IPS-20b (cell line): ENCODE measurements around the gene OAS3.

Experiments used
- H3K27ac ChIP-seq: one replicate; pipeline ENCODE4 v1.5.1; 2013; ENCODE audit warnings: low read length
- H3K27me3 ChIP-seq: 2 replicates; pipeline ENCODE4 v1.6.1; 2013; ENCODE audit warnings: mild to moderate bottlenecking, low read length, inconsistent platforms; ENCODE audit not compliant: insufficient read depth
- H3K36me3 ChIP-seq: 2 replicates; pipeline ENCODE4 v1.6.1; 2013; ENCODE audit warnings: low read depth, mild to moderate bottlenecking, inconsistent platforms, low read length, moderate library complexity; ENCODE audit not compliant: insufficient read depth
- H3K4me1 ChIP-seq: 2 replicates; pipeline ENCODE4 v1.6.1; 2013; ENCODE audit warnings: mild to moderate bottlenecking, control low read depth, inconsistent platforms, low read length, moderate library complexity; ENCODE audit not compliant: insufficient read depth
- H3K4me3 ChIP-seq: 2 replicates; pipeline ENCODE4 v1.5.1; 2013; ENCODE audit warnings: mild to moderate bottlenecking, low read length, inconsistent platforms
- H3K9ac ChIP-seq: 2 replicates; pipeline ENCODE4 v1.6.1; 2013; ENCODE audit warnings: low read depth, mild to moderate bottlenecking, inconsistent platforms, low read length, moderate library complexity
- H3K9me3 ChIP-seq: 2 replicates; pipeline ENCODE4 v1.6.1; 2013; ENCODE audit warnings: mild to moderate bottlenecking, low read depth, low read length, inconsistent platforms; ENCODE audit not compliant: insufficient read depth

The OAS3 gene

DNA sequence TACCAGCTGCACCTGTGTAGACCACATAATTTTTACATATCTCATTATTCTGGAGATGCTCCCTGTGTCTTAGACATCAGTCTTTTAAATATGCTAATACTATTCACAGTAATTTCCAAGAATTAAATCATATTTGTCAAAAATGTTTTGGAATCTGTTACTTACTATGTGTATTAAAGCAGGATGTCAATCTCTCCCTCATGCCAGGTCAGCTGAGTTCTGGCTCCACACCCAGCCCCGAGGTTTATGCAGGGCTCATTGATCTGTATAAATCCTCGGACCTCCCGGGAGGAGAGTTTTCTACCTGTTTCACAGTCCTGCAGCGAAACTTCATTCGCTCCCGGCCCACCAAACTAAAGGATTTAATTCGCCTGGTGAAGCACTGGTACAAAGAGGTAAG lies 67.9 kb downstream of the OAS3 start:
- Histone ChIP-seq H3K4me3 (no peak overlapping the region), H3K27ac (no peak overlapping the region), H3K27me3 (no peaks in the 10 kb centered on the region), H3K4me1 (no peaks in the 10 kb centered on the region), H3K9me3 (peaks cover 6% of the 10 kb centered on the region; the same call in 1 of the 2 replicates), H3K9ac (no peak overlapping the region; the same call in 1 of the 2 replicates), H3K36me3 (no peaks in the 10 kb centered on the region)

DNA sequence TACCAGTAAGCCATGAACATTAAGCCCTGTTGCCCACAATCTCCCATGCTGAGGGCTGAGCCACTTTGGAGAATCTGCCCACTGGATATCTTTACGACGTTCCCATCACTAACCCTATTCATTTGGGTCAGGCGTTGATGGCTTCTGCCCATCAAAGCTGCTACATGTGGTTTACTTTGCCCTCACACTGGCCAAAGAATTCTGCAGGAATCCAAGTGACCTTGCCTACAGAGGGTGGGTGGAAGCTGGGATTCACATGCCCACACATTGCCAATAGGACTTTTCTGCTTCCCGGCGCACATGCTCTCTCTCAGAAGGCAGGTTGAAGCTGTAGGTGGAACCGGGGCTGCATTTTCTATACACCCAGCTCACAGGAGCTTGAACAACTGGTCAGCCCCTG lies 68.4 kb downstream of the OAS3 start:
- Histone ChIP-seq H3K9me3 (peaks cover 10% of the 10 kb centered on the region; the same call in 1 of the 2 replicates), H3K27ac (no peak overlapping the region), H3K36me3 (no peaks in the 10 kb centered on the region), H3K9ac (no peak overlapping the region), H3K4me1 (no peaks in the 10 kb centered on the region), H3K4me3 (no peak overlapping the region), H3K27me3 (no peaks in the 10 kb centered on the region)

DNA sequence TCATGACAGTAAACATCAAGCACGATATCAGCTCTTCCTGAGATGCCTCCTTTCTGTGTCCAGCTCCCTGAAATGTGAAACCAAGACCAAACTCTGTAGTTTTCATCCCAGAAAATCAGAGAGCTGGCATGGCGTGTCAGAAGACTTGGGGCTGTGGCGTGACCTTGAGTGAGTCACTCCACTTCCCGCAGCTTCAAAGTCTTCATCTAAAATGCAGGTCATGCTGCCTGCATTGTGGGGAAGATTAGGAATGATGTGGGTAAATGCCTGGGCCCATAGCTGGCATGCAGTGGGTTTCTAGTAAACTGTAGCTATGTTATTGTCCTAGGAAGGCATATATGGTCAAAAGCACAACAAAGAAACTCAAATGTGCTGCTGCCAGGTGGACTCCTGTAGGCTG lies 68.9 kb downstream of the OAS3 start:
- no peak overlapping the region for H3K9ac ChIP-seq
- no peaks in the 10 kb centered on the region for H3K27me3 ChIP-seq
- no peaks in the 10 kb centered on the region for H3K36me3 ChIP-seq
- no peak overlapping the region for H3K27ac ChIP-seq
- H3K9me3 ChIP-seq = peaks cover 12% of the 10 kb centered on the region; the same call in 1 of the 2 replicates
- H3K4me3 ChIP-seq = no peak overlapping the region
- no peaks in the 10 kb centered on the region for H3K4me1 ChIP-seq

DNA sequence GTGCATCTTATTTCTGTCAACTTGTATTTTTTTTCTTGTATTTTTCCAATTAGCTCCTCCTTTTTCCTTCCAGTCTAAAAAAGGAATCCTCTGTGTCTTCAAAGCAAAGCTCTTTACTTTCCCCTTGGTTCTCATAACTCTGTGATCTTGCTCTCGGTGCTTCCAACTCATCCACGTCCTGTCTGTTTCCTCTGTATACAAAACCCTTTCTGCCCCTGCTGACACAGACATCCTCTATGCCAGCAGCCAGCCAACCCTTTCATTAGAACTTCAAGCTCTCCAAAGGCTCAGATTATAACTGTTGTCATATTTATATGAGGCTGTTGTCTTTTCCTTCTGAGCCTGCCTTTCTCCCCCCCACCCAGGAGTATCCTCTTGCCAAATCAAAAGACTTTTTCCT lies 72.4 kb downstream of the OAS3 start:
- peaks cover 12% of the 10 kb centered on the region; the same call in 1 of the 2 replicates for H3K9me3 ChIP-seq
- H3K9ac ChIP-seq = no peak overlapping the region
- no peaks in the 10 kb centered on the region for H3K36me3 ChIP-seq
- no peak overlapping the region for H3K4me3 ChIP-seq
- H3K4me1 ChIP-seq = no peaks in the 10 kb centered on the region
- H3K27ac ChIP-seq = no peak overlapping the region
- H3K27me3 ChIP-seq = no peaks in the 10 kb centered on the region

DNA sequence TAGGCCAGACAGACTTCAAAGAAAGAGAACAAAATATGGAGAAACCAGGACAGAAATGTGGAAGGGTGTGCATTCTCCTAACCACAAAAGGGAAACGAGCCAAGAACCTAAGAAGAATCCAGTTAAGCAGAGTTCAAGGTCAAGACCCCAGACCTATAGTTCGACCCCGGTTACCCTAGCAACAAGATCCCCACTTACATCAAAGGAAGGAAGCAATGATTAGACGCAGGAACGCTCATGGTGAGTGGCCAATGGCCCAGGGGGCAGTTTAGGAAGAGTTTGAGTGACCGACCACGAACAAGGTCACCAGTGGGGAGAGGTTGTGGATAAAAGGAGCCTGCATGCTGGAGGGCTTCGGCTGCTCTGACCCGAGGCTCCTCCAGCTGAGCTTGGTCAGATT lies 76.3 kb downstream of the OAS3 start:
- H3K36me3 ChIP-seq = no peaks in the 10 kb centered on the region
- H3K27ac ChIP-seq = no peak overlapping the region
- H3K9me3 ChIP-seq = peaks cover 12% of the 10 kb centered on the region; the same call in 1 of the 2 replicates
- 0 out of 2 replicates have a peak, but pooled peaks cover 2% of the 10 kb centered on the region for H3K4me1 ChIP-seq
- H3K9ac ChIP-seq = no peak overlapping the region
- H3K4me3 ChIP-seq = no peak overlapping the region
- no peaks in the 10 kb centered on the region for H3K27me3 ChIP-seq

DNA sequence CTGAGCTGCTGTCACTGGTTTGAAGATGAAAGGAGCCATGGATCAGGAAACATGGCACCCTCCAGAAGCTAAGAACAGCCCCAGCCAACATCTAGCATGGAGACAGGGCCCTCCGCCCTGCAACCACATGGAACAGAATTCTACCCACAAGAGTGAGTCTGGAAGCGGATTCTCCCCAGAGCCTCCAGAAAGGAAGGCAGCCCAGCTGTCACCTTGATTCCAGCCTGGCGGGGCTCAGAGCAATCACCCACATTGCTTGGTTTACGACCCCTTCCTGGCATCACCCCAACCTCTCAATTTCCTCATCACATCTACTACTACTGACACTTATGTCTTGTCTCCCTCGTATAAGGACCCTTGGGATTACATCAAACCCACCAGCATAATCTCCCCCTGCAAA lies 78.5 kb downstream of the OAS3 start:
- H3K4me3 ChIP-seq = no peak overlapping the region

DNA sequence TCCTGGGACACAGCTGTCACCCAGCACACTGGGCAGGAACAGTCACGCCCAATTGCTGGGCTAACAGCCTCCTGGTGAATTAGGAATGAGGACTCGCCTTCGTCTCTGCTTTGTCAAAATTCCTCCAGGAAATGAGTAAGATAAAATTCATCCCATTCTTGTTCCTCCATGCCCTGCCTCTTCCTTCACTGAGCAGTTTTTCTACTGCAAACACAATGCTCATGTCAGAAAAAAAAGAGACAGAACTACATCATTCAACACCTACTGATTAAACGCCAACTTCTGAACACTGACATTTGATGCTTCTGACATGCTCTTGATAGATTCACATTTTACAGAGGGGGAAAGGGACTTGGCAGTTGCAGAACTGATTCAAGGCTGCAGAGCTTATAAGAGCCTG lies 80.8 kb downstream of the OAS3 start:
- no peak overlapping the region for H3K9ac ChIP-seq
- H3K36me3 ChIP-seq = no peaks in the 10 kb centered on the region
- H3K27me3 ChIP-seq = no peaks in the 10 kb centered on the region
- no peak overlapping the region for H3K4me3 ChIP-seq
- H3K4me1 ChIP-seq = 0 out of 2 replicates have a peak, but pooled peaks cover 2% of the 10 kb centered on the region
- no peak overlapping the region for H3K27ac ChIP-seq
- no peaks in the 10 kb centered on the region for H3K9me3 ChIP-seq

More for the DNA sequence above, 78.5 kb downstream of the OAS3 start:
- no peaks in the 10 kb centered on the region for H3K36me3 ChIP-seq
- no peaks in the 10 kb centered on the region for H3K27me3 ChIP-seq
- H3K4me1 ChIP-seq = 0 out of 2 replicates have a peak, but pooled peaks cover 2% of the 10 kb centered on the region
- H3K27ac ChIP-seq = no peak overlapping the region
- H3K9me3 ChIP-seq = no peaks in the 10 kb centered on the region
- no peak overlapping the region for H3K9ac ChIP-seq

DNA sequence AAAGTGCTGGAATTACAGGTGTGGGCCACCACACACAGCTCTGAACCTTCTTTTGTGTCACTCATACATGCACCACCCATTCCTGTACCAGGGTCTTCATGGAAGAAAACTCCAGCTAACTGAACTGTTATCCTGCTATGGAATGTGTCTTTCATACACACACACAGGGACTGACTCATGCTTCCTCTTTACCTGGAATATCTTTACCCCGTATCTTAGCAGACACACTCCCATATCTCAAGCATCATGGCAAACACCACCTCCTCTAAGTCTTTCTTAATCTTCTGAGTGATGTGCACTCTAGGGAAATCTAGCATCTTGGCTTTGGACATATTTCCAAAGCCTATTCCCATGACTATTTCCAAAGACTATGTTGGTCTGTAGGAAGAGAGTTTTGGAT lies 83.2 kb downstream of the OAS3 start:
- Histone ChIP-seq H3K9ac (no peak overlapping the region), H3K9me3 (peaks cover 3% of the 10 kb centered on the region; the same call in 1 of the 2 replicates), H3K4me1 (0 out of 2 replicates have a peak, but pooled peaks cover 2% of the 10 kb centered on the region), H3K36me3 (no peaks in the 10 kb centered on the region), H3K4me3 (no peak overlapping the region), H3K27me3 (no peaks in the 10 kb centered on the region), H3K27ac (no peak overlapping the region)
